ENCODE results near the gene CDK11B. TPM values are rescaled to one million over a fixed set of nuclear protein-coding genes. Genes with fewer than 3 reads are reported as not detected.
"Not testable (repeated sequence)": the region's sequence is repeated elsewhere in the genome, so short reads cannot be mapped to it uniquely, and the experiment has no call there.

Gene CDK11B
- total RNA-seq, 1 donor from 2014 or later, result 29.7 TPM

- TF ChIP-seq CTCF (IDR thresholded peaks at IDR 0.05), result no peak
- H3K9me3 Mint-ChIP-seq (ENCODE audit: unreplicated experiment), result no peaks in the 10 kb centered on the region
- no peaks in the 10 kb centered on the region for H3K36me3 Mint-ChIP-seq (ENCODE audit: unreplicated experiment)
- H3K27ac Mint-ChIP-seq (ENCODE audit: unreplicated experiment), result no peak overlapping the region
- no peak for DNase-seq (ENCODE audit: extremely low spot score, unreplicated experiment)
- H3K4me1 Mint-ChIP-seq (ENCODE audit: unreplicated experiment), result peaks cover 12% of the 10 kb centered on the region
- H3K4me3 Mint-ChIP-seq (ENCODE audit: unreplicated experiment), result peak overlapping the region; percentile 71
- H3K27me3 Mint-ChIP-seq (ENCODE audit: unreplicated experiment), result no peaks in the 10 kb centered on the region
Observed at GRCh38 chr1:1598720-1599029, 60.1 kb downstream of the CDK11B start.

GRCh38 chr1:1598051-1598719 lies 60.6 kb downstream of the CDK11B start:
- H3K4me3 Mint-ChIP-seq (ENCODE audit: unreplicated experiment), result peak overlapping the region; percentile 71
- no peak overlapping the region for H3K27ac Mint-ChIP-seq (ENCODE audit: unreplicated experiment)

GRCh38 chr1:1597275-1597930 lies 61.4 kb downstream of the CDK11B start:
- H3K9me3 Mint-ChIP-seq (ENCODE audit: unreplicated experiment), result no peaks in the 10 kb centered on the region
- no peak for DNase-seq (ENCODE audit: extremely low spot score, unreplicated experiment)
- H3K27ac Mint-ChIP-seq (ENCODE audit: unreplicated experiment), result no peak overlapping the region
- peak overlapping the region; percentile 55 for H3K4me3 Mint-ChIP-seq (ENCODE audit: unreplicated experiment)
- no peaks in the 10 kb centered on the region for H3K36me3 Mint-ChIP-seq (ENCODE audit: unreplicated experiment)
- no peaks in the 10 kb centered on the region for H3K27me3 Mint-ChIP-seq (ENCODE audit: unreplicated experiment)
- TF ChIP-seq CTCF (IDR thresholded peaks at IDR 0.05), result peak; percentile 39
- H3K4me1 Mint-ChIP-seq (ENCODE audit: unreplicated experiment), result peaks cover 12% of the 10 kb centered on the region

More at GRCh38 chr1:1598051-1598719, 60.6 kb downstream of the CDK11B start:
- H3K36me3 Mint-ChIP-seq (ENCODE audit: unreplicated experiment), result no peaks in the 10 kb centered on the region
- no peak for TF ChIP-seq CTCF (IDR thresholded peaks at IDR 0.05)
- H3K27me3 Mint-ChIP-seq (ENCODE audit: unreplicated experiment), result no peaks in the 10 kb centered on the region
- H3K4me1 Mint-ChIP-seq (ENCODE audit: unreplicated experiment), result peaks cover 12% of the 10 kb centered on the region
- H3K9me3 Mint-ChIP-seq (ENCODE audit: unreplicated experiment), result no peaks in the 10 kb centered on the region
- peak; percentile 84 for DNase-seq (ENCODE audit: extremely low spot score, unreplicated experiment)

- TF ChIP-seq CTCF (IDR thresholded peaks at IDR 0.05), result no peak
- Mint-ChIP-seq H3K4me3 (ENCODE audit: unreplicated experiment) (no peak overlapping the region), H3K36me3 (ENCODE audit: unreplicated experiment) (no peaks in the 10 kb centered on the region), H3K27me3 (ENCODE audit: unreplicated experiment) (no peaks in the 10 kb centered on the region), H3K27ac (ENCODE audit: unreplicated experiment) (no peak overlapping the region), H3K4me1 (ENCODE audit: unreplicated experiment) (peaks cover 12% of the 10 kb centered on the region), H3K9me3 (ENCODE audit: unreplicated experiment) (no peaks in the 10 kb centered on the region)
- no peak for DNase-seq (ENCODE audit: extremely low spot score, unreplicated experiment)
Observed at GRCh38 chr1:1596493-1597274, 62.1 kb downstream of the CDK11B start.

GRCh38 chr1:1595341-1595740 lies 63.5 kb downstream of the CDK11B start:
- not testable (repeated sequence) for H3K4me3 Mint-ChIP-seq (ENCODE audit: unreplicated experiment); DNase-seq (ENCODE audit: extremely low spot score, unreplicated experiment); H3K36me3 Mint-ChIP-seq (ENCODE audit: unreplicated experiment)

More at GRCh38 chr1:1595341-1595740, 63.5 kb downstream of the CDK11B start:
- not testable (repeated sequence) for H3K9me3 Mint-ChIP-seq (ENCODE audit: unreplicated experiment); H3K27ac Mint-ChIP-seq (ENCODE audit: unreplicated experiment); H3K27me3 Mint-ChIP-seq (ENCODE audit: unreplicated experiment)
- peaks cover 12% of the 10 kb centered on the region for H3K4me1 Mint-ChIP-seq (ENCODE audit: unreplicated experiment)

All from osteocyte (in vitro differentiated cells).